Measurements from ENCODE around the gene PTPN3.

- TF ChIP-seq CTCF (IDR thresholded peaks at IDR 0.05) (no peak), POLR2A (IDR thresholded peaks at IDR 0.05) (no peak)
Observed at GRCh38 chr9:109414125-109414785, 83.9 kb downstream of the PTPN3 start.

All from esophagus squamous epithelium (tissue), 4 donors.